Prostate gland (tissue), 2 donors: ENCODE data around the gene SLC1A1. TPM values are rescaled to one million over a fixed set of nuclear protein-coding genes. Genes with fewer than 3 reads are reported as not detected.

ENCODE experiments used
- DNase-seq: peaks from one replicate; pipeline ENCODE4 v3.0.0-alpha.2; 2019; ENCODE audit warnings: low spot score
- H3K27ac ChIP-seq, 2 donors: fragments of 200-600 bp; sonication (generic); 2 replicates each; pipeline ENCODE4 v1.5.1; 2017 to 2019
- H3K27me3 ChIP-seq: fragments of 200-600 bp; sonication (generic); replicated peaks from 2 replicates; pipeline ENCODE4 v1.5.1; 2019; ENCODE audit not compliant: insufficient read depth
- H3K36me3 ChIP-seq, 2 donors: fragments of 200-600 bp; sonication (generic); 1 replicate in 1 of 2; 2 replicates in 1 of 2; pipeline versions ENCODE4 v1.5.1 to v1.8.1; 2017 to 2019
- H3K4me1 ChIP-seq: fragments of 200-600 bp; sonication (generic); replicated peaks from 2 replicates; pipeline ENCODE4 v1.5.1; 2019
- H3K4me3 ChIP-seq, 2 donors: fragments of 200-600 bp; sonication (generic); 2 replicates each; pipeline ENCODE4 v1.5.1; 2017 to 2019
- H3K9me3 ChIP-seq: fragments of 200-600 bp; sonication (generic); 2 replicates; pipeline ENCODE4 v1.5.1; 2017
- POLR2A ChIP-seq: fragments of 450-650 bp; IDR thresholded peaks from one replicate; pipeline ENCODE4 v1.6.1; 2016; ENCODE audit warnings: antibody characterized with exemption, mild to moderate bottlenecking
- POLR2AphosphoS5 ChIP-seq: sonication (generic); formaldehyde crosslinking; IDR thresholded peaks from one replicate; pipeline ENCODE4 v1.6.1; 2017; ENCODE audit warnings: antibody characterized with exemption
- WGBS: methylation state at CpG from one replicate; pipeline ENCODE4 v1.1.5; 2018; 5-methylcytosine and 5-hydroxymethylcytosine counted together
- intact Hi-C: fragments of 100-400 bp; cut with DNase I; formaldehyde crosslinking; loops from one replicate; pipeline ENCODE4 v1.14.2; 2022
- total RNA-seq, 2 donors: library from RNA; depleted of rRNA; stranded (reverse); fragments of >200 nt; gene quantifications; one replicate each; pipeline ENCODE4 v1.1.0, GENCODE V29; 2016
- TF ChIP-seq, protein P1 (sequence below), 4 experiments: fragments of 200-600 bp in 2 of 4; fragments of 450-650 bp in 2 of 4; sonication (generic) in 2 of 4; IDR thresholded peaks; 1 replicate in 3 of 4; 2 replicates in 1 of 4; pipeline ENCODE4 v1.5.1; 2016 to 2019; ENCODE audit warnings: antibody characterized with exemption in 4 of 4, mild to moderate bottlenecking in 2 of 4, moderate library complexity in 2 of 4

SLC1A1 gene
- total RNA-seq, 2 donors from 2014 or later: 2.9 to 13.1 TPM

DNA sequence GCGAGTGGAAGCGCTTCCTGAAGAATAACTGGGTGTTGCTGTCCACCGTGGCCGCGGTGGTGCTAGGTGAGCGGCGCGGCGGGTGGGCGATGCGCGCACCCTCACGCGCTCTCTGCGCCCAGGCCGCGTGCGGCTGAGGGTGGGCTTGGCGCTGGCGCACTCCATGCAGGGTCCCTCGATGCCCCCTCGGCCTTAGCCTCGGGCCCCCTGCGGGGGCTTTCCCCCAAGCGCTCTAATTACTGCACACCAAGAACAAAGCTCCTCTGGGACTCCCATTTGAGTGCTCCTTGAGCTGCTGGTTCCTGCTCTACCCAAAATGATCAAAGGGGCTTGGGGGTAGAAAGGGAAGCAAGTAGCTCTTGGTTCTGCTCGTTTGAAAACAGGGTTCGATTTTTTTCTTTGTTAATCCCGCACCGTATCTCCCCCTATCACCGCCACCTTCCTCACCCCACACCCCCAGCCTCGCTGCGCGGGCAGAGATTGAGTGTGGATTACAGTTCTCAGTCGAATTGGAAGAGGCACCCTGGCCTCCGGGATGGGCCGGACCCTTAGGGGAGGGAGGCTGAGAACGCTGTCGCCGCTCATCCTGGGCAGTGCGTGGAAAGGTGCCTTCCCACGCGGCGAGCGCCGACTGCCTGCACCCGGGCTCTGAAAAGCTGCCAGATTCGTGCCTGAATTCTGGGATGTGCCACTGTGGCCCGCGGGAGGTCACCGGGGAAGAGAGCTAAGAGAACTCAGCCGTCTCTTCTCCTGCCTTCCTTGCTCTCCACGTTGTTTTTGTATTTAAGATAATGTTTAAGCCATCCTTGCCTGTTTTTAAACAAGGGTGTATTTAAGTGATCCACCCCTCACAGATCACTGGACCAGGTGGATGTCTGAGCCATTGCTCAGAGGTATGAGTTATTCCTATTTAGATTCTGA lies 697 bp downstream of the SLC1A1 start:
- Histone ChIP-seq H3K36me3 (no peaks in the 10 kb centered on the region), H3K4me3 (peak overlapping the region; percentile 49 to 70), H3K27me3 (no peaks in the 10 kb centered on the region), H3K27ac (peak overlapping the region; percentile 66 to 76), H3K4me1 (no peaks in the 10 kb centered on the region), H3K9me3 (no peaks in the 10 kb centered on the region)
- no peak for TF ChIP-seq POLR2A
- TF ChIP-seq, protein P1, sequence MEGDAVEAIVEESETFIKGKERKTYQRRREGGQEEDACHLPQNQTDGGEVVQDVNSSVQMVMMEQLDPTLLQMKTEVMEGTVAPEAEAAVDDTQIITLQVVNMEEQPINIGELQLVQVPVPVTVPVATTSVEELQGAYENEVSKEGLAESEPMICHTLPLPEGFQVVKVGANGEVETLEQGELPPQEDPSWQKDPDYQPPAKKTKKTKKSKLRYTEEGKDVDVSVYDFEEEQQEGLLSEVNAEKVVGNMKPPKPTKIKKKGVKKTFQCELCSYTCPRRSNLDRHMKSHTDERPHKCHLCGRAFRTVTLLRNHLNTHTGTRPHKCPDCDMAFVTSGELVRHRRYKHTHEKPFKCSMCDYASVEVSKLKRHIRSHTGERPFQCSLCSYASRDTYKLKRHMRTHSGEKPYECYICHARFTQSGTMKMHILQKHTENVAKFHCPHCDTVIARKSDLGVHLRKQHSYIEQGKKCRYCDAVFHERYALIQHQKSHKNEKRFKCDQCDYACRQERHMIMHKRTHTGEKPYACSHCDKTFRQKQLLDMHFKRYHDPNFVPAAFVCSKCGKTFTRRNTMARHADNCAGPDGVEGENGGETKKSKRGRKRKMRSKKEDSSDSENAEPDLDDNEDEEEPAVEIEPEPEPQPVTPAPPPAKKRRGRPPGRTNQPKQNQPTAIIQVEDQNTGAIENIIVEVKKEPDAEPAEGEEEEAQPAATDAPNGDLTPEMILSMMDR (IDR thresholded peaks at IDR 0.05): no peak
- no peak for TF ChIP-seq POLR2AphosphoS5
- intact Hi-C loops: loop anchor here (5.0 kb wide), 2 partner anchors 56 to 111 kb away; no protein-coding TSS in a partner anchor
- DNase-seq: no peak
- WGBS: under 1% methylated on average over 49 of the region's 52 CpGs

DNA sequence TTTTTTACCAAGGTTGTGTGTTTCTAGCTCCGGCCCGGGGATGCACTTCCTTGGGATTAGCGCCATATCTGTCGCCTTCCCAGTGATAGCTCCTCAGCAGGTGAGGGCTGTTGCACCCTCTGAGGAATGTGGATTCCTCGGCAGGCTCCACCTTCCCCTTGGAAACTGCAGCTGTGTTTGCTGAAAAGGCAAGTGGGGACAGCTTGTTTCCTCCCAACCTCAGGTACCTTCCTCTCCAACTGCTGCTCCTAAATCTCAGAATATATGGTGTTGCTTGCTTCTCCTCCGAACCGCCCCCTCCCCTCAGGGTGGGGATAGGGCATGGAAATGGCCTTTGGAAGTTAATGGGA lies 1.3 kb downstream of the SLC1A1 start:
- DNase-seq: peak; percentile 26
- peak overlapping the region; percentile 66 to 76 for H3K27ac ChIP-seq
- H3K4me3 ChIP-seq: peak overlapping the region; percentile 49 to 70
- intact Hi-C loops: loop anchor here (5.0 kb wide), 2 partner anchors 56 to 111 kb away; no protein-coding TSS in a partner anchor
- no peaks in the 10 kb centered on the region for H3K27me3 ChIP-seq
- WGBS: 32% methylated on average over 7 of the region's 7 CpGs
- H3K36me3 ChIP-seq: no peaks in the 10 kb centered on the region
- no peaks in the 10 kb centered on the region for H3K4me1 ChIP-seq
- H3K9me3 ChIP-seq: no peaks in the 10 kb centered on the region
- TF ChIP-seq POLR2AphosphoS5 (peak; percentile 14), POLR2A (no peak)
- TF ChIP-seq, protein P1 (IDR thresholded peaks at IDR 0.05): no peak

- no peaks in the 10 kb centered on the region for H3K9me3 ChIP-seq
- WGBS: 82% methylated on average over 2 of the region's 2 CpGs
- no peak overlapping the region for H3K4me3 ChIP-seq
- no peak overlapping the region for H3K27ac ChIP-seq
- no peaks in the 10 kb centered on the region for H3K4me1 ChIP-seq
- no peak for TF ChIP-seq POLR2A
- no peak for TF ChIP-seq POLR2AphosphoS5
- TF ChIP-seq, protein P1 (IDR thresholded peaks at IDR 0.05): no peak
- intact Hi-C loops: loop anchor here (5.0 kb wide), 2 partner anchors 53 to 108 kb away; no protein-coding TSS in a partner anchor
- no peaks in the 10 kb centered on the region for H3K27me3 ChIP-seq
- no peaks in the 10 kb centered on the region for H3K36me3 ChIP-seq
- no peak for DNase-seq
Measured at GRCh38 chr9:4494332-4494731, 4.1 kb downstream of the SLC1A1 start.

- no peaks in the 10 kb centered on the region for H3K4me1 ChIP-seq
- WGBS: 97% methylated on average over 7 of the region's 7 CpGs
- H3K27me3 ChIP-seq: no peaks in the 10 kb centered on the region
- no peak for DNase-seq
- no peak overlapping the region for H3K27ac ChIP-seq
- TF ChIP-seq POLR2AphosphoS5: no peak
- TF ChIP-seq, protein P1 (IDR thresholded peaks at IDR 0.05): no peak
- TF ChIP-seq POLR2A: no peak
- no peak overlapping the region for H3K4me3 ChIP-seq
- H3K36me3 ChIP-seq: no peaks in the 10 kb centered on the region
- intact Hi-C loops: loop anchor here (5.0 kb wide), 2 partner anchors 52 to 107 kb away; no protein-coding TSS in a partner anchor
- no peaks in the 10 kb centered on the region for H3K9me3 ChIP-seq
Measured at GRCh38 chr9:4494806-4495205, 4.5 kb downstream of the SLC1A1 start.
